Activated CD4-positive, alpha-beta T cell treated with anti-CD3 and anti-CD28 coated beads, Interleukin-2, amount 50 U/mL, for 1 hour (primary cell): ENCODE data around the gene CDADC1.
"Not testable (repeated sequence)": the region's sequence is repeated elsewhere in the genome, so short reads cannot be mapped to it uniquely, and the experiment has no call there.

Source experiments
- DNase-seq: peaks from one replicate; pipeline ENCODE4 v3.0.0-alpha.2; 2020

Gene CDADC1

DNA sequence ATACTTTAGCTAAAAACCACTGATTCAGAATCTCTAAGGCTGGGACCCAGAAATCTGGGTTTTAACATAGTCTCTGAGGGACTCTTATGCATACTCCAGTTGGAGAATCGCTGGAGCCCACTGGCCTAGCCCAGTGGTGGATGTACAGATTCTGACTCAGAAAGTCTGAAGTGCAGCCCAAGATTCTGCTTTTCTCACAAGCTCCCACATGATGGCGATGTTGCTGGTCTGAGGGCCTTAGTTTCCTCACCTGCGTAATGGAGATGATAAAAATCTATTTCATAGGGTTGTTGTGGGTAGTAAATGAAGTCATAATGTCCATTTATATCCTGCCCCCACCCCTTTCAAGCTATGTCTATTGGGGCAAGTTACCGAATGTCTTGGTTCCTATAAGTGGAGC lies 7.7 kb upstream of the CDADC1 start:
- DNase-seq: peak; percentile 39

DNA sequence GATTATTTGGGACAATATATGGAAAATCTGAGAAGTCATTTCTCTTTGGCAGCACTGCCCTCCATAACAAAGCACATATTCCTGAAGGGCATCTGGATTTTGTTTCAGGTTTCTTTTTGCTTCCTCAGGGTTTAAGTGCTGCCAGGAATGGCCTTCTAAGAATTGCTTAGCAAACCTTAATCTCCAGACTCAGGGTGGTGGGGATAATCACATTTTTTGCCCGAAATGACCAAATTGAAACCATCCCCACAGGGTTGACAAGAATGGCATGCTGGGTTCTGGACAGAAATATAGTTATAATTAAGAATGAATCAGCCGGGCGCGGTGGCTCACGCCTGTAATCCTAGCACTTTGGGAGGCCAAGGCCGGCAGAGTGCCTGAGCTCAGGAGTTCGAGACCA lies 6.4 kb upstream of the CDADC1 start:
- no peak for DNase-seq

DNA sequence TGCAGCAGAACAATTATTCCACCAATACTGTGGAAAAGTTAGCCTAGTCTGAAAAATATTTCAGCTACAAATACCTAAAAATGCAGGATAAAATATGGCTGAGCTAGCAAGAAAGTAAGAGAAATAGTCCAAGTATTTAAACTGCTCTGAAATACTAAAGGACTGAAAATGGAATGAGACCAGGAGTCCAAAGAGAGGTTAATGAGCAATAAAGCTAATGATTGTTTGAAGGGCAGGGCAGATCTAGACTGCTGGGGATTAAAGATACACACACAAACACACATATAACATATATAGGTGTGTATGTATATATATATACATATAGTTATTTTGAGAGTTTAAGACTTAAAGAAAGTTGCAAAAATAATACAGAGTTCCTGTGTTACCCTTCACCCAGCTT lies 2.6 kb upstream of the CDADC1 start:
- DNase-seq: no peak

DNA sequence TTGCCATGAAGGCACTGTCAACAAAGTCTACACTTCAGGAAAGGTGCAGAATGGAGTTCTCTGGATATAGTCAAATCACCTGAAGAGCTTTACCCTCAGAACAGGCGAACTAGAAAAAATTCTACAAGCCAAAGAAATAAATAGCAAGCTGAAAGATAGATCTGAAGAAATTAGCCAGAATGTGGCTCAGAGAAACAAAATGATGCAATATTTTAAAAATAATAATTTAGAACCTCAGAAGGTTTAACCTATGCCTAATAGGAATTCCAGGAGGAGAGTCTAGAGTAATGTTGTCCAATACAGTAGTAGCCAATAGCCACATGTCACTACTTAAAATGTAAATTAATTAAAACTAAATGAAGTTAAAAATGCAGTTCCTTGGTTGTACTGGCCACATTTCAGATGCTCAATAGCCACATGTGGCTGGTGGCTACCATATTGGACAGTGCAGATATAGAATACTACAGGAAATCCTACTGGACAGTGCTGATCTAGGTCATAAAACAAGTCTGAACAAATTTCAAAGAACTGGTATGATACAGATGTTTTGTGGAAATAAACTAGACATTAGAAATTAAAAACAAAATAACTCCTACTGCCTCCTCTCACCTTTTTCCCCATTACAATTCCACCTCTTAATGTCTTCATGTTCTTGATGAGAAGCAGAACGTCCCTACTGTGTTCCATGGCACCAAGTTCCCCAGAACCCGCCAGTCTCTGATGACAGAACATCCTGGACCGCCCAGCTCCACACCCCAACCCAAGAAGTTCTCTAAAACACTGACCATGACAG lies 679 bp upstream of the CDADC1 start:
- no peak for DNase-seq

DNA sequence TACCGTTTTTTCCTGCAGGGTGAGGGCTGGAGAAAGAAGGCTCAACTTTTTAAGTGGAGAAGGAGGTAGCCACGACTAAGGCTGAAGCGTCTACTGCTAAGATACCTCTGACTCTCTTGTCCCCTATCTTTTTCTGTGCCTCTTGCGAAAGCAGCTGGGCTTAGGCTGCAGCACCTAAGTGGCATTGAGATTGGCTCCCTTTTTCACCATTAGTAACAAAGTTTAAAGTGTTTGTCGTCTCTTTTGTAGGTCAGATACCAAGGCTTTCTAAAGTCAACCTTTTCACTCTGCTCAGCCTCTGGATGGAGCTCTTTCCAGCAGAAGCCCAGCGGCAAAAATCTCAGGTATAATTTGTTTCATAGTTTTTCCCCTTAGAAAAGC lies 887 bp downstream of the CDADC1 start:
- DNase-seq: no peak

DNA sequence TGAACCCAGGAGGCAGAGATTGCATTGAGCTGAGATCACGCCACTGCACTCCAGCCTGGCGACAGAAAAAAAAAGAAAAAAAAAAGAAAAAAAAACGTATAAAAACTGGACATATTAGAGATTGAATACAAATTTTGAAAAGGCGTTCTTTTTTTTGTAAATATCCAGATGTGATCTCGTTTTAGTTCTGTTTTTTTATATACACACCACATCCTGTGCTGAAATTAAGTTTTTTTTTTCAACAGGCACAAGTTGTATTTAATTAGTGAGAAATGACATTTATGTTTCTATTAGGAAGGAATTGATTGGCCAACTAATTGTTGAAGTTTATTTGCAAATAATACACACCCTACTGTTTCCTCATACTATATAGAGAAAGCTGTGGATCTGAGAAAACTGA lies 3.6 kb downstream of the CDADC1 start:
- DNase-seq: no peak

DNA sequence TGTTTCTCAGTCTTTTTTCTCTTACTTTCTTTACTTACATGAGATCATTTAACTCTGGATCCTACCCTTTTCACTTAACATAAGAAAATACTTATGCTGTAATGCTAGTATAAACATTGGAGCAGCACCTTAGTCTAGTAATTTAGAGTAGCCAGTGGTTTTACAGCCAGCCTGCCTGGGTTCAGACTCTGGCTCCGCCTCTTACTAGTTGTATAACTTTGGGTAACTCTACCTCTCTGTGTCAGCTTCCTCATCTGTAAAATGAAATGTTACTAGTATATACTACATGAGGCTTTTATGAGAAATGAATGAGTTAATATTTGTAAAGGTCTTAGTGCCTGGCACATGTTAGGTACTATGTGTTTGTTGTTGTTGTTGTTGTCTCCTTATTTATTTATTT lies 5.6 kb downstream of the CDADC1 start:
- no peak for DNase-seq

DNA sequence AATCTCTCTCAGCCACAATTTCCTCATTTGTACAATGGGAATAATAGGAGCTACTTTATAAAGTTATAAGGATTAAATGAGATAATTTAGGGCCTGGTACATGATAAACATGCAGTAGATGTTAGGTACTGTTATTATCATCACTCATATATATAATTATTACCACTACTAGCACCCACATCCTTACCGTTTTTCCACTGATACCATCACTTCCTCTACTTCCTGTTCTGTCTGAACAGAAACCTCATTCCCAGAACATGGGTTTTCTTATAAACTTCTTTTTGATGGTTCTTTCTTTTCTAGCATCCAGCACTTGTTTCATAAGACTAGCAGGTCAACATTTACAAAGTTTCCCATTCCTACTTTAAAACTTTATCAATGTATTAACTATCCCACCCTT lies 6.3 kb downstream of the CDADC1 start:
- DNase-seq: no peak

DNA sequence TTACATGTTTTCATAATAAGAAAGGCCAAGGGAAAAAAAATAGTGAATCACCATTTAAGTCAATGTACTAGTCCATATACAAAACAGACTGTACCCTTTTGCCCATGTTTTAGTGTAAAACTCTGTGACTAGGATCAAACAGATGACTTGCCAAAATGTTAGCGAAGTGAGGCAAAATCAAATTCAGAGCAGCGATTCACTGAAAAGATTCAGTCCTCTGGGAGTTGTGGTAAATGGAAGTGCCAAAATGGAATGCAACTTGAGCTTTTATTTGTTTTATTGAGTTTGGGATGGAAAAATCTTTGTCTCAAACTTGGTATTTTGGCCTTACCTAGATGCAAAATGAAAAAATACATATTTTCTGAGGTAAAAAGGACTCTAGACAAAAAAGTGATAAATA lies 9.1 kb downstream of the CDADC1 start:
- DNase-seq: no peak

DNA sequence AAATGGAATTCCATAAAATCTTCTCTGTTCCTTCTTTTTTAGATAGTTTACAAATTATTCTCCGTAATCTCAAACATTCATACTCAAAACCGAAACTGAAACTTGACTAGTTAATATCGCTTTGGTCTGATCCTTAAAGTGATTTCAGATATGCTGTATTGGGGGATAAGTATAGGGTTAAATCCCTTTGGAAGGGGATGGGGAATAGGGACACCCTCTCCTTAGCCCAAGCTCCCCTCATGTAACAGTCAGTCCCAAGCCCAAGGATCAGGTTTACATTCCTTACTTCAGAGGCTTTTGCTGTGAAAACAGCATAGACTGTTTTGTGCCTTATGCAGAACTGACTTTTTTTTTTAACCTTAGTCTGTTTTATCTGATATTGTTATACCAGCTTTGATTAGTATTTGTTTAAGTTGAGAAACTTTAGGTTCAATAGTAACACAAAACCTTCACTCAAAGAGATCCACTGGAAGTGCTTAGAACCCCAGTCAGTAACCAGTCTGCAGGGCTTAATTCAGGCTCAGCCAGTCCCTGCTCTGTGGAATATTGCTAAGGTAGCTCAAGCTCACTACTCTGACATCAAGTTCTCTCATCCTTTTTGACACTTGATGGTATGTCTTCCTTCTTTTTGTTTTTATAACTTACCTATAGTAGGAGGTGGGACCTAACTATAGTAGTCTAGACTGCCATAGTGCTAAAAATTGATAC lies 10.5 kb downstream of the CDADC1 start:
- DNase-seq: no peak

DNA sequence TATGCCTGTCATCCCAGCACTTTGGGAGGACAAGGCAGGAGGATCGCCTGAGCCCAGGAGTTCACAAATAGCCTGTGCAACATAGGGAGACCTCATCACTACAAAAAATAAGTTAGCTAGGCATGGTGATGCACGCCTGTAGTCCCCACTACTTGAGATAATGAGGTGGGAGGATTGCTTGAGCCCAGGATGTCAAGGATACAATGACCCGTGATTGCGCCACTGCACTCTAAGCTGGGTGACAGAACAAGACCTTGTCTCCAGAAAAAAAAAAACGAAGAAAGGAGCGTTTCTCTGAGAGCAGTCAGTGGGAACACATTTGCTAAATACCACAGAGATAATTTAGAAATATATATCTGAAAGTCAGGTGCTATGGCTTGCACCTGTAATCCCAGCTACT lies 11.9 kb downstream of the CDADC1 start:
- no peak for DNase-seq

DNA sequence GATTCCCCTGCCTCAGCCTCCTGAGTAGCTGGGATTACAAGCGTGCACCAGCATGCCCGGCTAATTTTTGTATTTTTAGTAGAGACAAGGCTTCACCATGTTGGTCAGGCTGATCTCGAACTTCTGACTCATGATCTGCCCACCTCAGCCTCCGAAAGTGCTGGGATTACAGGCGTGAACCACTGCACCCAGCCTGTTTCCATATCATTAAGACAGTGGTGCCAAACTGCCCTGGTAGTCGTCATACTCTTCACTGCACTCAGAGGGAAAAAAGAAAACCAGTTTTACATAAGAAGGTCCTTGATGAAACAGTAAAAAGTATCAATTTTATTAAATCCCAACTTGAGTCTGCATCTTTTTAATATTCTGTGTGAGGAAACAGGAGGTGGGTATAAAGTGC lies 14.9 kb downstream of the CDADC1 start:
- no peak for DNase-seq

DNA sequence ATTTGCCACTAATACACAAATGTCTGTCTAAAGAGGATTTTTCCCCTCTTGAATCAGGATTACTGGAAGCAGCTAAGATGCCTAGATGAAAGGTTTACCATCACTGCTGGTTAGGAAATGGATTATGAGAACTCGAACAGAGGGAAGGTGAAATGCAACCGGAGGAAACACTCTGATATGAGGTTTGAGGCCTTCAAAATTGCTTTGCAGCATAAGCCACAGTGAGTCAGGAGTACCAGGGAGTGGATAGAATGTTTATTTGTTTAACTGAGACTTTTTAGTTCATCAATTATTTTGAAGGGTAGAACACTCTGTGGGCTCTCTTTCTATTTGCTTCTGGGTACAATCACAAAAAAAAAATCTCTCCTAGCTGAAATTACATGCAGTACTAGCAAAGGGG lies 18.1 kb downstream of the CDADC1 start:
- no peak for DNase-seq

DNA sequence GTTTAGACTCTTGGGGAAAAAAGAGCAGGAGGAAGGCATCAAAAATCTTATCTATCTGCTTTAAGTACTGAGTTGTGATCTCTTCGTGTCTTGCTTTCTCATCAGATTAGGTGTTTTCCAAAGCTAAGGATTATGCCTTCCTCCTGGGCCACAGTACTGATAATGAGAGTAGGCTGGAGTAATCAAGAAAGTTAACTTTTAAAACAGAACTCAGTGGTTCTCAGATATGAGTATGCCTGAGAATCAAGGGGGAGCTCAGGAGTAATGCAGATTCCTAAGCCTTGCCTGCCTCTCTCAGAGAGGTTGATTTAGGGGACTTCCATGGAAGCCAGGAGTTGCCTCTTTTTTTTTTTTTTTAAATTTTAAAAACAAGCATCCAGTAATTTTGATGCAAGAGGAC lies 23.5 kb downstream of the CDADC1 start:
- DNase-seq: no peak

DNA sequence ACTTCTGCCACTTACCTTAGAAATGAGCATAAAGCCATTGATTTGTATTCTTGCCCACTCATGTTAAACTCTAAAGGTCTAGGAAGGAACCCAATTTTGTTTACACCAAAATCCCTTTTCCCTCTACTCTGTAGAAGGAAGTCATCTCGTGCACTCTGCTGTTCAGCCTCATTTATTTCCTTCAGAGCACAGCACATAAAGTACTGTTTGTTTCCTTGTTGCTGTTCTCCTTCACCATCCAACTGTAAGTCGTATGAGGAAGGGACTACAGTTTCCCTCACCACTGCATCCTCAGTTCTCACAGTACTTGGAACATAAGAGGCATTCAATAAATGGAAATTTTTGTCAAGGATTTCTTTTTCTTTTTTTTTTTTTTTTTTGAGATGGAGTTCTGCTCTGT lies 24.6 kb downstream of the CDADC1 start:
- DNase-seq: no peak

DNA sequence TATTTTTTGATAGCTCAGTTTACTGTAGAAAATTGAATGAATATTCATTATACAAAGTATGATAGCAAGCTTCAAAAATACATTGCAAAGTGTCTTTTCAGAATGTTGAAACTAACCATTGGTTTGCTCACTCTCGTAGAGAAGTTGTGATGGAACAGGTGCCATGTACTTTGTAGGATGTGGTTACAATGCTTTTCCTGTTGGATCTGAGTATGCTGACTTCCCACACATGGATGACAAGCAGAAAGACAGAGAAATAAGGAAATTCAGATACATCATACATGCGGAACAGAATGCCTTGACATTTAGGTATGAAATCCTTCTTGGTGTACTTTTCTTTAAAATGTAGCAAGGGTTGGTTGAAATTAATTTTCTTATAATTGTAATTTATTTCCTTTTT lies 30.5 kb downstream of the CDADC1 start:
- no peak for DNase-seq

DNA sequence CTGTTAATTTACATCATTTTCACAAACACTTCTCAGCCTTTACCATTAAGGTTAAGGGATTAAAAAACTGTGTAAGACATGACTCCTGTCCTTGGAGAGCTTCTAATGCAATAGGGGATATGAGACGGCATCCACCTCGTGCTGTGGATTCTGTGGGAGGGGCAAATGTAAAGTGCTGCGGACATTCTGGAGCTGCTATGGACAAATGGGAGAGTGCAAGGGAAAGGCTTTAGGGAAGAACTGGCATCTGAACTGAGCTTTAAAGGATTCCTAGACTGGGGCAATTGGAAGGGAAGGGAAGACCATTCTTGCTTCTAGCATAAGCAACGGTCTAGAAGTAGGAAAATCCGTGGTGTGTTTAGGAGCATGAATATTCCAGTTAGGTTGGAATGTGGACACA lies 31.4 kb downstream of the CDADC1 start:
- DNase-seq: no peak

DNA sequence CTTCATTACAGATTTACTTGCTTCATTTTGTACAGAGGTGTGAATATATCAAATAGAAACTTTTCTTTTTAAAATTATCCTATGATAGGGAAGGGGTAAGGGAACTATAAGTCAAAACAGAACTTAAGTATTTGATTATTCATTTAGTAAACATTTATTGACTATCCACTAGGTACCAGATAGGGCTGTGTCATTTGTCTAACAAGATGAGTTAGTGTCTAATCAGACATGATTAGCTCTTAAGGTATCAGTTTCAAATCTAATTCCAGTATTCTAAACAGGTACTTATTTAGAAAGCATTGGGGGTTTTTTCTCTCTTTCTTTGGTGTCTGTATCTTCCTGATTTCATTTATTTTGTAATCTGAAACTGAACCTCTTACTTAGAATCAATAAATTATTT lies 32.2 kb downstream of the CDADC1 start:
- DNase-seq: no peak

DNA sequence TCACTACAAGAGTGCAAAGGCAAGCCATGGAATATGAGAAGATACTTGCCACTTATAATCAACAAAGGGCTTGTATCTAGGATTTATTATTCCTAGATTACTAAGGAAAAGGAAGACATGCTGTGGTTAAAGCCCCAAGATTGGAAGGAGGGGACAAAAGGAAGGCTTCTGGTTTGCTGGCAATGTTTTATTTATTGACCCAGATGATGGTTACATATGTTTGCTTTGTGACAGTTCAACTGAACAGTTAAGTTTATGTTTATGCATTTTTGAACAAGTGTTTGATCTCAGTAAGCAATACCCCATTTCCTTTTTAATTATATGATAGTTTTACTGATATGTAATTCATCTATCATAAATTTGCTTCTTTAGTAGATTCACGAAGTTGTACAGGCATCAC lies 40.3 kb downstream of the CDADC1 start:
- DNase-seq: no peak

DNA sequence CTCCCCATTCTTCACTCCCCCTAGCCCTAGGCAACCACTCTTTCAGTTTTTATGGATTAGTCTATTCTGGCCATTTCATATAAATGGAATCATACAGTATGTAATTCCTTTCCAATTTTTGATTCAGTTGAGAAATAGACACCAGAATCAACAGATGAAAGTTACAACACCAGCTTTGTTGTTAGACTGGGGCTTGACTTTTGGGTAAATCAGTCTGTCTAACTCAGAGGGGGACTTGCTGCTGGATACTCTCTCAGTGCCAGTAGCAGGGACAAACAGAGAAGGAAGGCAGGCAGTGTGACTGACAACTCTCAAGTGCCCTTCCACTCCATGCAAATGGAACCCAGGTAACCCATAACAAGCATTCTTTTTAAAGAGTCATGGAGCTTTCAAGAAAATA lies 40.7 kb downstream of the CDADC1 start:
- no peak for DNase-seq

DNA sequence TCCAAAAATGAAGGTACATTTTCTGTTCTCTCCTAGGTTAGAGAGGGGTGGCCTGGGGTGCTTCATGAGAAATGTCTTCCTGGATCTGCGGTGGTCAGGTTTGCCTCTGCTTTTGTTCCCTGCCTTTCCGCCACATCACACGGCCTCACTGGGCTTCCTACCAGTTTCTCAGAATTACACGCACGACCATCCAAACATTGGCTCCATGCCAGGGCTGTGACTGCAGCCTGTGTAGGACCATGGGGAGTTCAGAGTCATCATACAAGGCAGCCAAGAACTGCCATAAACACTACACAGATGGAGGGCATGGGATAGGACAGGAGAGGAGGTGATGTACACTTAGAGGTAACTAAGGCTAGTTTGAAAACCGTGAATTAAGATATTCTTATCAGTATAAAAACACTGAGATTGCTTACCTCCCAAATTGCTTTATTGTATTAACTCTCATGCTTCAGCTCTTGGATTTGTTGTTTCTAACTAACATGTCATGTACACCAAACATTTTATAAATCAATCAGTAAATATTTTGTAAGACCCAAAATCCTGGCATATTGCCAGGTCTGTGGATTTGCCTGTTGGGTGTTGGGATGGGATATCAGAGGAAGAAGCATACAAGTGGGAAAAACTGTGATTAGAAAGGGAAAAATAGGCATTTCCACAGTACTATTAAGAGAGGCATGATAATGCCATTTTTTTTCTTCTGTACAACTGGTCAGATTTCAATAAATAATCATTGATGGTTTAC lies 45.2 kb downstream of the CDADC1 start:
- DNase-seq: no peak

DNA sequence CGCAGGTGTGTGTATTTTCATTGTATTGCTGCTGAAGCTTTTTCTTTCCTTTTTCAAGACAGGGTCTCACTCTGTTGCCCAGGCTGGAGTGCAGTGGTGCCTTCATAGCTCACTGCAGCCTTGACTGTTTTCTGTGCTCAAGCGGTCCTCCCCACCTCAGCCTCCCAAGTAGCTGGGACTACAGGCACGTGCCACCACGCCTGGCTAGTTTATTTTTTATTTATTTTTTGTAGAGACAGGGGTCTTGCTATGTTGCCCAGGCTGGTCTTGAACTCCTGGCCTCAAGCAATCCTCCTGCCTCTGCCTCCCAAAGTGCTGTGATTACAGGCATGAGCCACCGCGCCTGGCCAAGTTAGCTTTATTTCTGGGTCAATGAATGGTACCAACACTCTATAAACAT lies 47.0 kb downstream of the CDADC1 start:
- DNase-seq: not testable (repeated sequence)

DNA sequence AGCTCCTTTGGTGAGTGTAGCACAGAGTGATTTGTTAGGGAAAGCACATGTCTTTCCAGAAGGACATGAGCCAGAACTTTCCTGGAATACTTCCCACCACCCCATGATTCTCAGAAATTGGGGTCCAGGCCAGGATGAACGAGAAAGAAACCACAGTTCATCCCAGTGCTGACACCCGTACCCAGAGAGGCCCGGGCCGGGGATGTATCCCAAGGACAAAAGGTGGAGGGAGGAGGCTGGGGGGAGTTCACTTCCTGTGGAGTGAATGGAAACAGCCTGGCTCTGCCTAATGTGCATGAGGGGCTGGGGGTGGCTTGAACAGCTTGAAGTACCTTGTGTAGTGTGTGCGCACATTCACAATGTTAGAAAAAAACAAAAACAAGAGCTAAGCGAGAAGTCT lies 47.5 kb downstream of the CDADC1 start:
- DNase-seq: no peak

DNA sequence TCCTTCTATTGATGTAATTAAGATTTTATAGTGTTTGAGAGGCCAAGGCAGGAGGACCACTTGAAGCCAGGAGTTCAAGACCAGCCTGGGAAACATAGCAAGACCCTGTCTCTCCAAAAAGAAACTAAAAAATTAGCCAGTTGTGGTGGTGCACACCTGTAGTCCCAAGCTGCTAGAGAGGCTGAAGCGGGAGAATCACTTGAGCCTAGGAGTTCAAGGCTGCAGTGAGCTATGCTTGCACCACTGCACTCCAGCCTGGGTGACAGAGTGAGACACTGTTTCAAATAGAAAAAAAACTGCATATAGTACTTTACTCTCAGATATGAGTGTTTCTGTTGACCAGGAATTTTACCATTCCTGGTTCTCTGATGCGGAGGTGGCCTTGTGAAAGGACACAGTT lies 48.9 kb downstream of the CDADC1 start:
- DNase-seq: no peak
